Fibroblast of the aortic adventitia (primary cell): ENCODE results near the gene KRTAP4-4. TPM values are rescaled to one million over a fixed set of nuclear protein-coding genes. Genes with fewer than 3 reads are reported as not detected.
"Not testable (repeated sequence)": the region's sequence is repeated elsewhere in the genome, so short reads cannot be mapped to it uniquely, and the experiment has no call there.

Experiments used
- DNase-seq: peaks from one replicate; pipeline ENCODE4 v3.0.0-alpha.2; 2010; ENCODE audit warnings: low read depth
- H3K4me3 ChIP-seq: 2 replicates; pipeline ENCODE4 v1.5.1; 2011; ENCODE audit warnings: low read depth, mild to moderate bottlenecking, control low read depth, low read length, moderate library complexity
- total RNA-seq: library from RNA; depleted of rRNA; stranded (reverse); fragments of >200 nt; gene quantifications from 2 replicates; pipeline ENCODE4 v1.2.3, GENCODE V29; 2012; ENCODE audit warnings: low replicate concordance
- TF ChIP-seq, protein P1 (sequence below): IDR thresholded peaks from 2 replicates; pipeline ENCODE4 v1.5.1; 2011; ENCODE audit warnings: mild to moderate bottlenecking, low read length, control low read depth, inconsistent platforms; ENCODE audit not compliant: insufficient read depth

KRTAP4-4 gene
- total RNA-seq, 1 donor = not detected

DNA sequence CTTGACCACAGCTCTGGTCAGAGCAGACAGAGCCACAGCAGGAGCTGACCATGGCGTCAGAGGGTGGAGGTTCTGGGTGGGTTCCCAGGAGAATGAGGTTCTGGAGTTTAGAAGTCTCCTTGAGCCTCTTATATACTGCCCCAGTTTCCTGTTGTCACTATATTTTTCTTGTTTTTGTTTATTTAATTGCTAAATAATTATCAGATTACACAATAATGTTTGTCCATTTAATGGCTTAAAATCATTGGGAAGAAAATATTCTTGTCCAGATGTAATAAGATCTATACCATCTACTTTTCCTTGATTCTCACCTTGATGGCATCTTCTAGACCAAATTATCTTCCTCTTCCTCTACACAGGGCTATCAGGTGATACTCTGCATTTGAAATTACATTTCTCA lies 7.6 kb upstream of the KRTAP4-4 start, which contains the start of gene KRTAP4-3:
Gene KRTAP4-3, minus strand, starts transcription at position 101 of the 400 bp plus-strand sequence. Its CDS starts 49 bp downstream, at position 52.
- no peak within 1 kb of the TSS for H3K4me3 ChIP-seq
- TF ChIP-seq, protein P1, sequence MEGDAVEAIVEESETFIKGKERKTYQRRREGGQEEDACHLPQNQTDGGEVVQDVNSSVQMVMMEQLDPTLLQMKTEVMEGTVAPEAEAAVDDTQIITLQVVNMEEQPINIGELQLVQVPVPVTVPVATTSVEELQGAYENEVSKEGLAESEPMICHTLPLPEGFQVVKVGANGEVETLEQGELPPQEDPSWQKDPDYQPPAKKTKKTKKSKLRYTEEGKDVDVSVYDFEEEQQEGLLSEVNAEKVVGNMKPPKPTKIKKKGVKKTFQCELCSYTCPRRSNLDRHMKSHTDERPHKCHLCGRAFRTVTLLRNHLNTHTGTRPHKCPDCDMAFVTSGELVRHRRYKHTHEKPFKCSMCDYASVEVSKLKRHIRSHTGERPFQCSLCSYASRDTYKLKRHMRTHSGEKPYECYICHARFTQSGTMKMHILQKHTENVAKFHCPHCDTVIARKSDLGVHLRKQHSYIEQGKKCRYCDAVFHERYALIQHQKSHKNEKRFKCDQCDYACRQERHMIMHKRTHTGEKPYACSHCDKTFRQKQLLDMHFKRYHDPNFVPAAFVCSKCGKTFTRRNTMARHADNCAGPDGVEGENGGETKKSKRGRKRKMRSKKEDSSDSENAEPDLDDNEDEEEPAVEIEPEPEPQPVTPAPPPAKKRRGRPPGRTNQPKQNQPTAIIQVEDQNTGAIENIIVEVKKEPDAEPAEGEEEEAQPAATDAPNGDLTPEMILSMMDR = no peak
- no peak for DNase-seq

DNA sequence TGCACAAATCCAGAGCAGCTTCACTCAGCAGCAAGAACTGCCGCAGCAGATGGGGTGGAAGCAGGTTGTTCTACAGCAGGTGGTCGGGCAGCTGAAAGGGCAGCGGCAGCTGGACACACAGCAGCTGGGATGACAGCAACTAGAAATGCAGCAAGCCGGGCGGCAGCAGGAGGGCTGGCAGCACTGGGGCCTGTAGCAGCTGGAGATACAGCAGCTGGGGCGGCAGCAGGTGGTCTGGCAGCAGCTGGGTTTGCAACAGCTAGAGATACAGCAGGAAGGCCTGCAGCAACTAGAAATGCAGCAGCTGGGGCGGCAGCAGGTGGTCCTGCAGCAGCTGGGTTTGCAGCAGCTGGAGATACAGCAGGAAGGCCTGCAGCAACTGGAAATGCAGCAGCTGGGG lies 7.0 kb upstream of the KRTAP4-4 start:
- DNase-seq = no peak
- H3K4me3 ChIP-seq = no peak overlapping the region
- TF ChIP-seq, protein P1 = no peak

DNA sequence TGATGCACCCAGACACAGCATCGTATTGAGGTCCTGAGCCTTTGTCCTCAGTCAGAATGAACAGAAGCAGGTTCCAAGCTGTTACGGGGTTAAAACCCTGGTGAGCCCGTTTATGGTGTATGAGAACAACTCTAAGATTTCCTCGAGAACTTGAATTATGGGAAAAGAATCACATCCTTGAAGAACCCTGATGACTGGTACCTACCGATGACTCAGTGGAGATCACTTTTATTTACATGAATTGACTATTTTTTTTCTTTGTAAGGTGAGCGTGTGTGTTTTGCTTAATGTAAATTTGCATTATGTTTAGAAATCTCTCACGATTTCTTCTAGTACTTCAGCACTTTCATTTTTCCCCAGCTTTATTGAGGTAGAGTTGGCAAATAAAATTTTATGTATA lies 3.3 kb upstream of the KRTAP4-4 start:
- TF ChIP-seq, protein P1 = no peak
- no peak overlapping the region for H3K4me3 ChIP-seq
- DNase-seq = no peak

DNA sequence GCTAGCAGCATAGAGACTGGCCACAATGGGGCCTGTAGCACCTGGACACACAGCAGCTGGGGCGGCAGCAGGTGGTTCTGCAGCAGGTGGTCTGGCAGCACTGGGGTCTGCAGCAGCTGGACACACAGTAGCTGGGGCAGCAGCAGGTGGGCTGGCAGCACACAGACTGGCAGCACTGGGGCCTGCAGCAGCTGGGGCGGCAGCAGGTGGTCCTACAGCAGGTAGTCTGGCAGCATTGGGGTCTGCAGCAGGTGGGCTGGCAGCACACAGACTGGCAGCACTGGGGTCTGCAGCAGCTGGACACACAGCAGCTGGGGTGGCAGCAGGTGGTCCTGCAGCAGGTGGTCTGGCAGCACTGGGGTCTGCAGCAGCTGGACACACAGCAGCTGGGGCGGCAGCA lies 358 bp downstream of the KRTAP4-4 start:
- H3K4me3 ChIP-seq, DNase-seq: not testable (repeated sequence)

DNA sequence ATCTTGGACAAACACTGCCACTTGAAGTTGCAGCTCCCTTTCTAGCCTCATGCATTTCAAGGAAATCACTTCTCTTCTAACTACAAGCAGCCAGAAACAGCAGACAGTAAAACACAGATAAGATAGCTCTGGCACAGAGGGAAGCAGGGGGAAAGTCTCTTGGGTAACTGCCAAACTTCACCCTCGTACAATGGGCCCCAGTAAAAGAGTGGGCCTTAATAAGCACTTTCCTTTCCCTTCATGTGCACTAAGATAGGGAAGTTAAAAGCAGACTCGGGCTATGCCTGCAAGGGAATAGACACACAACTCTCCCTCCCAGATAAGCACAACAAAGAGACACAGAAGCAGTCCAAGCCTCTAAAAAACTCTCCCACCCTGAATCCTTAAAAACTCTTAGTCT lies 6.7 kb downstream of the KRTAP4-4 start:
- TF ChIP-seq, protein P1 = no peak
- no peak for DNase-seq
- H3K4me3 ChIP-seq = no peak overlapping the region

DNA sequence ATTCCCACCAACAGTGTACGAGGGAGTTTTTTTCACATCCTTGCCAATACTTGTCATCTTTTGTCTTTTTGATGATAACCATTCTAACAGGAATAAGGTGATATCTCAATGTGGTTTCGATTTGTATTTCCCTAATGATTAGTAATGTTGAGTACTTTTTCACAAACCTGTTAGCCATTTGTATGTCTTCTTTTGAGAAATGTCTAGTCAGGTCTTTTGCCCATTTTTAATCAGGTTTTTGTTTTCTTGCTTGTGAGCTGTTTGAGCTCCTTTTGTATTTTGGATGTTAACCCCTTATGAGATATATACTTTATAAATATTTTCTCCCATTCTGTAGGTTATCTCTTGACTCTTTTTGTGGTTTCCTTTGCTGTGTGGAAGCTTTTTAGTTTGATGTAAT lies 9.0 kb downstream of the KRTAP4-4 start:
- TF ChIP-seq, protein P1 = no peak
- no peak overlapping the region for H3K4me3 ChIP-seq
- DNase-seq = no peak

DNA sequence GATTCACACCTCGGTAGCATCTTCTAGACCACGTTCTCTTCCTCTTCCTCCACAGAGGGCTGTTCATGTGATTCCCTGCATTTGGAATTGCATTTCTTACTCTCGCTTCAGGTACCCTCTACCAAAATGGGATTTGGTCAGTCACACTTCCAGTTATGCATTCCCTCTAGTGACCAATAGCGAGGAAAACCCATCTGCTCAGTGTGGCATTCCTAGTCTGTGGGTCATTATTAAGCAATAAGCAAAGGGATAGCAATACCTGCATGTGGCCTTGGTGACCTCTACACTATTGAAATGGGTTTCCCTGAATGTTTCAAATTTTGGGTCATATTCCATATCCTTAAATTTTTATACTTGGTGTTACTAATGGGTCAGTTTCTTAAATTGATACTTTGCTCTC lies 10.5 kb downstream of the KRTAP4-4 start:
- TF ChIP-seq, protein P1 = no peak
- no peak for DNase-seq
- no peak overlapping the region for H3K4me3 ChIP-seq
